Activated CD4-positive, alpha-beta T cell treated with anti-CD3 and anti-CD28 coated beads for 36 hours (primary cell): ENCODE data around the gene SMYD3. TPM values are rescaled to one million over a fixed set of nuclear protein-coding genes. Genes with fewer than 3 reads are reported as not detected.
"Not testable (repeated sequence)": the region's sequence is repeated elsewhere in the genome, so short reads cannot be mapped to it uniquely, and the experiment has no call there.

Experiments used
- ATAC-seq: fragments of 200-7000 bp; cut with Tn5 transposase; one replicate; pipeline ENCODE4 v1.10.0; 2021; ENCODE audit warnings: mild to moderate bottlenecking, moderate library complexity
- CTCF ChIA-PET: fragments of 350-600 bp; sonication (Branson Sonifier 250); formaldehyde crosslinking; loops from one replicate; lab custom pipeline; 2021; ENCODE audit warnings: antibody characterized with exemption; lab: Charles Lee
- POLR2A ChIA-PET: fragments of 350-600 bp; sonication (Branson Sonifier 250); formaldehyde crosslinking; loops from one replicate; lab custom pipeline; 2021; ENCODE audit warnings: antibody characterized with exemption, inconsistent platforms; lab: Charles Lee
- DNase-seq: peaks from one replicate; pipeline ENCODE4 v3.0.0-alpha.2; 2020
- H3K27ac Mint-ChIP-seq: one replicate; pipeline ENCODE4 v1.8.0; 2021; ENCODE audit warnings: mixed read lengths
- H3K27me3 Mint-ChIP-seq: one replicate; pipeline ENCODE4 v1.8.0; 2021; ENCODE audit warnings: mixed read lengths
- H3K36me3 Mint-ChIP-seq: one replicate; pipeline ENCODE4 v1.8.0; 2021; ENCODE audit warnings: low read depth, mixed read lengths
- H3K4me1 Mint-ChIP-seq: one replicate; pipeline ENCODE4 v1.8.0; 2021; ENCODE audit warnings: mixed read lengths
- H3K4me3 Mint-ChIP-seq: one replicate; pipeline ENCODE4 v1.8.0; 2021; ENCODE audit warnings: mild to moderate bottlenecking, moderate library complexity, mixed read lengths
- H3K9me3 Mint-ChIP-seq: one replicate; pipeline ENCODE4 v1.8.0; 2021; ENCODE audit warnings: low read depth, mixed read lengths
- intact Hi-C, 2 experiments: fragments of 100-400 bp; cut with DNase I in 1 of 2; cut with micrococcal nuclease in 1 of 2; formaldehyde crosslinking; loops; one replicate each; pipeline versions ENCODE4 v1.14.2 to v1.15.1; 2022 to 2024; cut with DNase I, micrococcal nuclease
- total RNA-seq, 2 experiments: library from RNA; stranded (reverse); gene quantifications; one replicate each; pipeline ENCODE4 v1.2.3, GENCODE V29; 2021

Gene SMYD3
- total RNA-seq, 2 experiments from 2014 or later, result 17.2 to 18.4 TPM

- ChIA-PET CTCF (interaction anchor here (1.1 kb wide), 1 partner anchor 8 kb away, joined by 3 read pairs; no protein-coding TSS in a partner anchor), POLR2A (interaction anchor here (0.6 kb wide), 1 partner anchor 13 kb away, joined by 3 read pairs; no protein-coding TSS in a partner anchor)
- DNase-seq, result no peak
- ATAC-seq, result no peak
- Mint-ChIP-seq H3K36me3 (peaks cover 5% of the 10 kb centered on the region), H3K4me1 (no peaks in the 10 kb centered on the region), H3K4me3 (no peak overlapping the region), H3K27me3 (no peaks in the 10 kb centered on the region), H3K9me3 (no peaks in the 10 kb centered on the region), H3K27ac (no peak overlapping the region)
- intact Hi-C loops, result no loop called here
These were observed 432.7 kb downstream of the SMYD3 start for GRCh38 chr1:246074421-246074820.

- ChIA-PET POLR2A (no interaction called here), CTCF (no interaction called here)
- Mint-ChIP-seq H3K27me3 (no peaks in the 10 kb centered on the region), H3K27ac (no peak overlapping the region), H3K4me1 (peaks cover 8% of the 10 kb centered on the region), H3K9me3 (no peaks in the 10 kb centered on the region), H3K36me3 (peaks cover 5% of the 10 kb centered on the region), H3K4me3 (no peak overlapping the region)
- DNase-seq, result no peak
- intact Hi-C loops, result no loop called here
- ATAC-seq, result no peak
These were observed 434.6 kb downstream of the SMYD3 start for GRCh38 chr1:246072456-246072955.

GRCh38 chr1:246071981-246072380 is 435.1 kb downstream of the SMYD3 start:
- H3K9me3 Mint-ChIP-seq, DNase-seq, ATAC-seq, CTCF ChIA-PET, H3K4me3 Mint-ChIP-seq, H3K27me3 Mint-ChIP-seq, POLR2A ChIA-PET, intact Hi-C loops, H3K27ac Mint-ChIP-seq, H3K36me3 Mint-ChIP-seq, H3K4me1 Mint-ChIP-seq: not testable (repeated sequence)

GRCh38 chr1:246071561-246071960 is 435.5 kb downstream of the SMYD3 start:
- intact Hi-C loops, POLR2A ChIA-PET: not testable (repeated sequence)

GRCh38 chr1:246069581-246069980 is 437.5 kb downstream of the SMYD3 start:
- POLR2A ChIA-PET, result no interaction called here
- Mint-ChIP-seq H3K4me1 (peaks cover 8% of the 10 kb centered on the region), H3K27ac (no peak overlapping the region), H3K9me3 (no peaks in the 10 kb centered on the region), H3K36me3 (no peaks in the 10 kb centered on the region), H3K27me3 (no peaks in the 10 kb centered on the region), H3K4me3 (no peak overlapping the region)
- CTCF ChIA-PET, result no interaction called here
- ATAC-seq, result no peak
- intact Hi-C loops, result no loop called here
- no peak for DNase-seq

More at GRCh38 chr1:246071561-246071960, 435.5 kb downstream of the SMYD3 start:
- DNase-seq, H3K4me3 Mint-ChIP-seq, H3K27me3 Mint-ChIP-seq, H3K36me3 Mint-ChIP-seq, H3K27ac Mint-ChIP-seq, H3K4me1 Mint-ChIP-seq, CTCF ChIA-PET, H3K9me3 Mint-ChIP-seq, ATAC-seq: not testable (repeated sequence)

GRCh38 chr1:246068619-246069509 is 438.2 kb downstream of the SMYD3 start:
- no peaks in the 10 kb centered on the region for H3K9me3 Mint-ChIP-seq
- no peaks in the 10 kb centered on the region for H3K36me3 Mint-ChIP-seq
- H3K4me3 Mint-ChIP-seq, result no peak overlapping the region
- DNase-seq (no peak), ATAC-seq (no peak)
- no peaks in the 10 kb centered on the region for H3K27me3 Mint-ChIP-seq
- POLR2A ChIA-PET, result no interaction called here
- peaks cover 8% of the 10 kb centered on the region for H3K4me1 Mint-ChIP-seq
- intact Hi-C loops, result no loop called here
- H3K27ac Mint-ChIP-seq, result no peak overlapping the region
- CTCF ChIA-PET, result no interaction called here

GRCh38 chr1:246068217-246068512 is 438.9 kb downstream of the SMYD3 start:
- POLR2A ChIA-PET, result no interaction called here
- ATAC-seq (no peak), DNase-seq (no peak)
- peaks cover 8% of the 10 kb centered on the region for H3K4me1 Mint-ChIP-seq
- CTCF ChIA-PET, result no interaction called here
- H3K9me3 Mint-ChIP-seq, result no peaks in the 10 kb centered on the region
- intact Hi-C loops, result no loop called here
- no peak overlapping the region for H3K27ac Mint-ChIP-seq
- no peaks in the 10 kb centered on the region for H3K36me3 Mint-ChIP-seq
- H3K4me3 Mint-ChIP-seq, result no peak overlapping the region
- H3K27me3 Mint-ChIP-seq, result no peaks in the 10 kb centered on the region

- H3K36me3 Mint-ChIP-seq, result no peaks in the 10 kb centered on the region
- H3K4me1 Mint-ChIP-seq, result peaks cover 8% of the 10 kb centered on the region
- no peak overlapping the region for H3K4me3 Mint-ChIP-seq
- ChIA-PET POLR2A (no interaction called here), CTCF (no interaction called here)
- DNase-seq (no peak), ATAC-seq (no peak)
- H3K27me3 Mint-ChIP-seq, result no peaks in the 10 kb centered on the region
- no peaks in the 10 kb centered on the region for H3K9me3 Mint-ChIP-seq
- H3K27ac Mint-ChIP-seq, result no peak overlapping the region
- intact Hi-C loops, result no loop called here
These were observed 439.5 kb downstream of the SMYD3 start for GRCh38 chr1:246067432-246068216.

- no peak for ATAC-seq
- ChIA-PET POLR2A (no interaction called here), CTCF (interaction anchor here (1.1 kb wide), 1 partner anchor 8 kb away, joined by 3 read pairs; no protein-coding TSS in a partner anchor)
- intact Hi-C loops, result no loop called here
- no peak overlapping the region for H3K4me3 Mint-ChIP-seq
- H3K27me3 Mint-ChIP-seq, result no peaks in the 10 kb centered on the region
- no peaks in the 10 kb centered on the region for H3K36me3 Mint-ChIP-seq
- H3K4me1 Mint-ChIP-seq, result peaks cover 8% of the 10 kb centered on the region
- no peaks in the 10 kb centered on the region for H3K9me3 Mint-ChIP-seq
- H3K27ac Mint-ChIP-seq, result no peak overlapping the region
- no peak for DNase-seq
These were observed 440.5 kb downstream of the SMYD3 start for GRCh38 chr1:246066573-246066972.

- no peaks in the 10 kb centered on the region for H3K36me3 Mint-ChIP-seq
- ChIA-PET POLR2A (no interaction called here), CTCF (interaction anchor here (1.1 kb wide), 1 partner anchor 9 kb away, joined by 3 read pairs; no protein-coding TSS in a partner anchor)
- H3K27ac Mint-ChIP-seq, result no peak overlapping the region
- ATAC-seq, result no peak
- intact Hi-C loops, result no loop called here
- H3K4me3 Mint-ChIP-seq, result no peak overlapping the region
- peaks cover 8% of the 10 kb centered on the region for H3K4me1 Mint-ChIP-seq
- H3K27me3 Mint-ChIP-seq, result no peaks in the 10 kb centered on the region
- H3K9me3 Mint-ChIP-seq, result no peaks in the 10 kb centered on the region
- DNase-seq, result no peak
These were observed 441.5 kb downstream of the SMYD3 start for GRCh38 chr1:246065592-246065991.

- no peaks in the 10 kb centered on the region for H3K27me3 Mint-ChIP-seq
- H3K4me3 Mint-ChIP-seq, result no peak overlapping the region
- ChIA-PET CTCF (no interaction called here), POLR2A (no interaction called here)
- H3K27ac Mint-ChIP-seq, result no peak overlapping the region
- no peak for ATAC-seq
- H3K9me3 Mint-ChIP-seq, result no peaks in the 10 kb centered on the region
- no peak for DNase-seq
- H3K36me3 Mint-ChIP-seq, result no peaks in the 10 kb centered on the region
- peaks cover 8% of the 10 kb centered on the region for H3K4me1 Mint-ChIP-seq
- intact Hi-C loops, result no loop called here
These were observed 442.2 kb downstream of the SMYD3 start for GRCh38 chr1:246064891-246065290.
